Ovary (tissue), 9 donors: ENCODE measurements around the gene NHSL2. TPM values are rescaled to one million over a fixed set of nuclear protein-coding genes. Genes with fewer than 3 reads are reported as not detected.

Source experiments
- DNase-seq, 5 donors: peaks; one replicate each; pipeline ENCODE4 v3.0.0-alpha.2; 2019 to 2020
- H3K27ac ChIP-seq, 2 donors: fragments of 200-600 bp; one replicate each; pipeline versions ENCODE4 v1.5.1 to v1.8.0; 2019 to 2022
- H3K27me3 ChIP-seq: fragments of 200-600 bp; one replicate; pipeline ENCODE4 v1.8.0; 2022
- H3K36me3 ChIP-seq: fragments of 200-600 bp; sonication (generic); one replicate; pipeline ENCODE4 v1.5.1; 2019
- H3K4me1 ChIP-seq: one replicate; pipeline ENCODE4 v1.8.1; 2013; ENCODE audit warnings: mild to moderate bottlenecking, moderate library complexity; ENCODE audit not compliant: insufficient read depth
- H3K4me3 ChIP-seq: fragments of 200-600 bp; sonication (generic); one replicate; pipeline ENCODE4 v1.5.1; 2017
- H3K9me3 ChIP-seq, 2 donors: fragments of 200-600 bp in 1 of 2; sonication (generic) in 1 of 2; one replicate each; pipeline versions ENCODE4 v1.5.1 to v1.8.1; 2013 to 2019; ENCODE audit warnings: mild to moderate bottlenecking in 1 of 2, moderate library complexity in 1 of 2
- EP300 ChIP-seq: sonication (generic); formaldehyde crosslinking; IDR thresholded peaks from one replicate; pipeline ENCODE4 v1.6.1; 2017; ENCODE audit warnings: antibody characterized with exemption
- POLR2A ChIP-seq: fragments of 450-650 bp; IDR thresholded peaks from one replicate; pipeline ENCODE4 v1.6.1; 2017; ENCODE audit warnings: antibody characterized with exemption, mild to moderate bottlenecking, moderate library complexity
- WGBS, 3 donors: extraction: QIAGEN DNeasy Blood & Tissue Kit in 1 of 3; methylation state at CpG; one replicate each; pipeline versions ENCODE4 v1.1.5 to v1.1.7; 2013 to 2017; 5-methylcytosine and 5-hydroxymethylcytosine counted together
- intact Hi-C, 4 donors: fragments of 100-400 bp; cut with DNase I; formaldehyde crosslinking; loops; one replicate each; pipeline versions ENCODE4 v1.11.0 to v1.15.1; 2022 to 2023
- polyA plus RNA-seq, 2 donors: library from polyadenylated mRNA; stranded (reverse); fragments of 200-250 nt in 1 of 2; fragments of 350-450 nt in 1 of 2; fragmentation: Illumina TruSeq in 1 of 2; extraction: RNeasy Lipid Tissue Mini Kit (QIAGEN cat#74804) in 1 of 2; gene quantifications; one replicate each; pipeline ENCODE4 v1.2.3, GENCODE V29; 2013 to 2014
- total RNA-seq, 7 donors: library from RNA; depleted of rRNA in 2 of 7; stranded (reverse); fragments of >200 nt in 2 of 7; fragmentation: NEBNext Ultra II Directional in 3 of 7; extraction: Animal tissue kit (Norgen Biotek cat#: 25700) in 3 of 7; gene quantifications; one replicate each; pipeline versions ENCODE4 v1.1.0 to v1.2.4, GENCODE V29; 2016 to 2023
- TF ChIP-seq, protein P1 (sequence below), 3 donors: fragments of 450-650 bp in 2 of 3; fragments of 200-600 bp in 1 of 3; IDR thresholded peaks; one replicate each; pipeline versions ENCODE4 v1.5.1 to v1.8.0; 2016 to 2022; ENCODE audit warnings: antibody characterized with exemption in 3 of 3, mild to moderate bottlenecking in 1 of 3
- donor health status: DM: no; HTN: no; CAD: no; lungs with moderate emphysema.
- donor health status: DM: no; HTN: no; CAD: no.
- donor health status: Bipolar disorder and iron deficiency.
- donor health status: DM: yes; HTN: yes; CAD: no.
- donor health status: DM: no; HTN: no; CAD: no.
- donor health status: DM: yes; HTN: yes; CAD: no.

The NHSL2 gene
- total and polyA plus RNA-seq, 9 donors = 1.2 to 9.2 (median 4.4) TPM

DNA sequence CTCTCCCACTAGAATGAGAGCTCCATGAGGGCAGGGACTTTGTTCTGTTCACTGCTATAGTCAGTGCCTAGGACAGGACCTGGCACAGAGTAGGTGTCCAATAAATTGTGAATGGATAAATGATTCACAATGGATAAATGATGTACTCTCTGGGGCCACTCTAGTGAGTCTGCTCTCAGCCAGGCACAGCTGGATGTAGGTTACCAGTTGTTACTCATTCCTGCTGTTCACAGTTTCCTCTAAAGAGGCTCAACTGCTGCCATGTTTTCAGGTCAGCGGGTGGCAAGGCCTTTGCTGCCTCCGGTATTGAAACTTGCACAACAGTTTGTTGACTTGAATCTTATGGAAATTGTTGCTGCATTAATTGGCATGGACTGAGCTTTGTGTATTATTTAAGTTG is 99.1 kb downstream of the NHSL2 start:
- Histone ChIP-seq H3K4me3 (no peak overlapping the region), H3K9me3 (no peaks in the 10 kb centered on the region), H3K27me3 (no peaks in the 10 kb centered on the region), H3K27ac (no peak overlapping the region), H3K36me3 (no peaks in the 10 kb centered on the region), H3K4me1 (no peaks in the 10 kb centered on the region)
- WGBS, 3 donors = 84 to 94% (median 94%) methylated on average over 2 of the region's 2 CpGs
- intact Hi-C loops = no loop called here
- DNase-seq = no peak
- TF ChIP-seq POLR2A (no peak), EP300 (no peak)
- TF ChIP-seq, protein P1, sequence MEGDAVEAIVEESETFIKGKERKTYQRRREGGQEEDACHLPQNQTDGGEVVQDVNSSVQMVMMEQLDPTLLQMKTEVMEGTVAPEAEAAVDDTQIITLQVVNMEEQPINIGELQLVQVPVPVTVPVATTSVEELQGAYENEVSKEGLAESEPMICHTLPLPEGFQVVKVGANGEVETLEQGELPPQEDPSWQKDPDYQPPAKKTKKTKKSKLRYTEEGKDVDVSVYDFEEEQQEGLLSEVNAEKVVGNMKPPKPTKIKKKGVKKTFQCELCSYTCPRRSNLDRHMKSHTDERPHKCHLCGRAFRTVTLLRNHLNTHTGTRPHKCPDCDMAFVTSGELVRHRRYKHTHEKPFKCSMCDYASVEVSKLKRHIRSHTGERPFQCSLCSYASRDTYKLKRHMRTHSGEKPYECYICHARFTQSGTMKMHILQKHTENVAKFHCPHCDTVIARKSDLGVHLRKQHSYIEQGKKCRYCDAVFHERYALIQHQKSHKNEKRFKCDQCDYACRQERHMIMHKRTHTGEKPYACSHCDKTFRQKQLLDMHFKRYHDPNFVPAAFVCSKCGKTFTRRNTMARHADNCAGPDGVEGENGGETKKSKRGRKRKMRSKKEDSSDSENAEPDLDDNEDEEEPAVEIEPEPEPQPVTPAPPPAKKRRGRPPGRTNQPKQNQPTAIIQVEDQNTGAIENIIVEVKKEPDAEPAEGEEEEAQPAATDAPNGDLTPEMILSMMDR (IDR thresholded peaks at IDR 0.05) = no peak

DNA sequence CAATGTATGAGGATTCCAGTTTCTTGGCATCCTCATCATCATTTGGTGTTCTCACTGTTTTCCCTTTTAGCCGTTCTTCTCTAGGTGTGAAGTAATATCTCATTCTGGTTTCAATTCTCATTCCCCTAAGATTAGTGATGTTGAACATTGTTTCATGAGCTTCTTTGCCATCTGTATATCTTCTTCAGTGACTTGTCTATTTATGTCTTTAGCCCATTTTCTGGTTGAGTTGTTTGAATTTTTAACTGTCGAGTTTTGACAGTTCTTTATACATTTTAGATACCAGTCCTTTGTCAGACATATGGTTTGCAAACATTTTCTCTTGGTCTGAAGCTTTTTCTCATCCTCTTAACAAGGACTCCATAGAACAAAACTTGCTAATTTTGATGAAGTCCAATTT is 101.1 kb downstream of the NHSL2 start:
- no peak overlapping the region for H3K27ac ChIP-seq
- H3K9me3 ChIP-seq = no peaks in the 10 kb centered on the region
- 78 to 87% (median 78%) methylated on average over 2 of the region's 2 CpGs for WGBS, 3 donors
- H3K4me3 ChIP-seq = no peak overlapping the region
- TF ChIP-seq EP300 = no peak
- TF ChIP-seq, protein P1 (IDR thresholded peaks at IDR 0.05) = no peak
- TF ChIP-seq POLR2A = no peak
- H3K27me3 ChIP-seq = no peaks in the 10 kb centered on the region
- H3K36me3 ChIP-seq = no peaks in the 10 kb centered on the region
- H3K4me1 ChIP-seq = no peaks in the 10 kb centered on the region
- DNase-seq = no peak
- intact Hi-C loops = no loop called here

DNA sequence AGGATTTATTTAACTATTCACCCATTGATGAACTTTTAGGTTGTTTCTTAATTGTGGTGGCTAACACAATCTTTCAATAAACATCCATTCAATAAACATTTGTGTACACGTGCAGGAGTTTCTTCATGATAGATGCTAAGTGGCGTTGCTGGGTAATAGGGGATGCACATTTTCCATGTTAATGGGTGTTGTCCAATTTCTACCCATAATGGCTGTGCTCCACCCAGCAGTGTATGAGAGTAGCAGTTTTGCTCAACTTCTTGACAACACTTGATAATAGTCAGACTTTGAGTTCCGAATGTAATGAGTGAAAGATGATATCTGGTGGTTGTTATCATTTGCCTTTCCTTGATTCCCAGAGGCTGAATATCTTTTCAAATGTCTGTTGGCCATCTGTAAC is 104.7 kb downstream of the NHSL2 start:
- Histone ChIP-seq H3K9me3 (no peaks in the 10 kb centered on the region), H3K27me3 (no peaks in the 10 kb centered on the region), H3K4me3 (no peak overlapping the region), H3K4me1 (no peaks in the 10 kb centered on the region), H3K27ac (no peak overlapping the region), H3K36me3 (no peaks in the 10 kb centered on the region)
- DNase-seq = no peak
- WGBS, 3 donors = 63 to 80% (median 77%) methylated on average over 3 of the region's 3 CpGs
- intact Hi-C loops = loop anchor here in 1 of 4 donors (5.0 kb wide), 1 partner anchor 112 kb away; no protein-coding TSS in a partner anchor
- TF ChIP-seq, protein P1 (IDR thresholded peaks at IDR 0.05) = no peak
- TF ChIP-seq EP300 (no peak), POLR2A (no peak)

DNA sequence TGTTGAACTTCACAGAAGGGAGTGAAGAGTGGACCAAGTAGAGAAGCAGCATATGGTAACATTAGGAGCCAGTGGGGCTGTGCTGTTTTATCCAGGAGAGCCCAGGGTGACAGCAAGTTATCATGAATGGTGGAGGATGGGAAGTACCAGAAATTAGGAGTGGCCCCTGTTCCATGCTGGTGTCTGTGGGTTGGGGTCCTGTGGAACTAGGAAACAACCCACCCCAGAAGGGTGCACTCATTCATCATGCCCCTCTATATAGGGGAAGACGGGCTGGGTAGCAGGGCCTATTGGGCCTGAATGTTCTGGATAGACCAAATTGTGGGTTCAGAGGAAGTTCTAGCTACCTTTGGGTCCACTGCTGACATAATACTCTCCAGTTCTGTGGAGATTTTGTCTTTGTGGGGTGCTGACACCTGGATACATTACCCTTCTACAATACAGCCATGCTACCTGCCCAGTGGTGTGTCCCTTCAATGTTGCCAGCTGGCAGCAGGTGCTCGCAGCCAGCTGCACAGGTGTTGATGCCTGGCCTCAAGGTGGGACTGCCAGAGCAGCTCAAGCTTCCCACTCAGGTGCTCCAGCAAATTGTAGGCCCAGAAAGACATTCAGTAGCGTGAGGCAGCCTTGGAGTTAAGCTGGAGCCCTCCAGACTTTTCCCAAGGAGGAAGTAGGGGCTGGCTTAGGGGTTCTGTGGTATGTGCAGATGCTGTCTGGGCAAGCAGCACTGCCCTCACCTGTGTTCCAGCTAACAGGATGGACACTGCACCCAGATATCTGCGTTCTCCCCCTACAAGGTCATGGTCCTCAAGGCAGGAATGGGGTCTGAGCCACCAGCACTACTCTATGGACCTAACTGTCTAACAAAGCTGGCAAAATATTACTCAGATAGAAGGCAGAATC is 106.5 kb downstream of the NHSL2 start:
- no peak overlapping the region for H3K4me3 ChIP-seq
- TF ChIP-seq EP300 = no peak
- no peak for TF ChIP-seq POLR2A
- TF ChIP-seq, protein P1 (IDR thresholded peaks at IDR 0.05) = no peak
- DNase-seq = peak in 1 of 5 donors; percentile 14
- intact Hi-C loops = loop anchor here in 1 of 4 donors (5.0 kb wide), 1 partner anchor 110 kb away; no protein-coding TSS in a partner anchor
- no peaks in the 10 kb centered on the region for H3K9me3 ChIP-seq
- H3K27ac ChIP-seq = no peak overlapping the region
- no peaks in the 10 kb centered on the region for H3K27me3 ChIP-seq
- no peaks in the 10 kb centered on the region for H3K36me3 ChIP-seq
- WGBS, 3 donors = 76 to 84% (median 79%) methylated on average over 4 of the region's 4 CpGs
- H3K4me1 ChIP-seq = no peaks in the 10 kb centered on the region
